CD4-positive, CD25-positive, alpha-beta regulatory T cell (primary cell): ENCODE results near the gene UNC80. TPM values are rescaled to one million over a fixed set of nuclear protein-coding genes. Genes with fewer than 3 reads are reported as not detected.
"Not testable (repeated sequence)": the region's sequence is repeated elsewhere in the genome, so short reads cannot be mapped to it uniquely, and the experiment has no call there.

Experiments used
- ATAC-seq, 2 donors: fragments of 150-1000 bp; cut with Tn5 transposase; one replicate each; pipeline ENCODE4 v1.10.0; 2021; ENCODE audit warnings: low read depth in 2 of 2, moderate number of reproducible peaks in 2 of 2, moderate library complexity in 1 of 2
- DNase-seq, 3 donors: peaks; one replicate each; pipeline versions ENCODE4 v3.0.0 to v3.0.0-alpha.2; 2012 to 2022; ENCODE audit warnings: mixed read lengths in 1 of 3
- H3K27ac ChIP-seq: one replicate; pipeline ENCODE4 v1.7.0; 2013; ENCODE audit warnings: mild to moderate bottlenecking, low read length; ENCODE audit not compliant: insufficient read depth, poor library complexity, severe bottlenecking
- H3K27me3 ChIP-seq: one replicate; pipeline ENCODE4 v1.7.0; 2013; ENCODE audit warnings: low read length; ENCODE audit not compliant: control insufficient read depth, insufficient read depth
- H3K36me3 ChIP-seq: one replicate; pipeline ENCODE4 v1.7.0; 2013; ENCODE audit warnings: mild to moderate bottlenecking, low read length, moderate library complexity; ENCODE audit not compliant: control insufficient read depth, insufficient read depth
- H3K4me1 ChIP-seq: 2 replicates; pipeline ENCODE4 v1.7.0; 2013; ENCODE audit warnings: mild to moderate bottlenecking, low read length; ENCODE audit not compliant: insufficient read depth, control insufficient read depth, poor library complexity, severe bottlenecking
- H3K4me3 ChIP-seq: one replicate; pipeline ENCODE4 v1.7.0; 2013; ENCODE audit warnings: low read depth, mild to moderate bottlenecking, low read length, moderate library complexity
- H3K9me3 ChIP-seq, 2 experiments: 1 replicate in 1 of 2; 2 replicates in 1 of 2; pipeline ENCODE4 v1.7.0; 2013; ENCODE audit warnings: low read length in 2 of 2, mild to moderate bottlenecking in 1 of 2, moderate library complexity in 1 of 2; ENCODE audit not compliant: control insufficient read depth in 2 of 2
- H3K27ac Mint-ChIP-seq, 3 donors: one replicate each; pipeline ENCODE4 v1.8.0; 2020 to 2022; ENCODE audit warnings: mild to moderate bottlenecking in 3 of 3, mixed read lengths in 3 of 3, moderate library complexity in 2 of 3
- H3K27me3 Mint-ChIP-seq: one replicate; pipeline ENCODE4 v1.8.0; 2022; ENCODE audit warnings: mild to moderate bottlenecking, mixed read lengths
- H3K36me3 Mint-ChIP-seq: one replicate; pipeline ENCODE4 v1.8.0; 2020; ENCODE audit warnings: mixed read lengths
- H3K4me1 Mint-ChIP-seq, 4 donors: one replicate each; pipeline ENCODE4 v1.8.0; 2020 to 2022; ENCODE audit warnings: mixed read lengths in 4 of 4, mild to moderate bottlenecking in 1 of 4
- H3K4me3 Mint-ChIP-seq, 4 donors: one replicate each; pipeline ENCODE4 v1.8.0; 2020 to 2022; ENCODE audit warnings: mild to moderate bottlenecking in 4 of 4, mixed read lengths in 4 of 4, moderate library complexity in 3 of 4
- H3K9me3 Mint-ChIP-seq, 7 donors: one replicate each; pipeline ENCODE4 v1.8.0; 2020 to 2022; ENCODE audit warnings: mixed read lengths in 7 of 7, mild to moderate bottlenecking in 3 of 7, moderate library complexity in 2 of 7
- polyA plus RNA-seq, 4 donors: library from polyadenylated mRNA; unstranded; fragments of 300-500 nt; fragmentation: Illumina TruSeq; gene quantifications; one replicate each; pipeline ENCODE4 v1.2.3, GENCODE V29; 2021
- total RNA-seq: library from RNA; stranded (reverse); gene quantifications from one replicate; pipeline ENCODE4 v1.2.3, GENCODE V29; 2022

The UNC80 gene
- total and polyA plus RNA-seq, 5 donors from 2014 or later, result not detected

- peaks cover 5% of the 10 kb centered on the region for H3K27me3 Mint-ChIP-seq
- Histone ChIP-seq H3K4me3 (no peak overlapping the region), H3K27me3 (no peaks in the 10 kb centered on the region), H3K9me3 (no peaks in the 10 kb centered on the region), H3K36me3 (no peaks in the 10 kb centered on the region), H3K27ac (no peak overlapping the region), H3K4me1 (no peaks in the 10 kb centered on the region)
- H3K4me1 Mint-ChIP-seq, result peaks cover 3 to 18% (median 7%) of the 10 kb centered on the region in 4 donors
- no peak overlapping the region for H3K4me3 Mint-ChIP-seq
- ATAC-seq (no peak), DNase-seq (no peak)
- peaks cover 0 to 2% (median 0%) of the 10 kb centered on the region in 7 donors for H3K9me3 Mint-ChIP-seq
- H3K27ac Mint-ChIP-seq, result no peak overlapping the region
- no peaks in the 10 kb centered on the region for H3K36me3 Mint-ChIP-seq
These were observed 17.3 kb downstream of the UNC80 start for GRCh38 chr2:209788925-209789324.

- peaks cover 0 to 5% (median 0%) of the 10 kb centered on the region in 7 donors for H3K9me3 Mint-ChIP-seq
- H3K9me3 ChIP-seq, result no peaks in the 10 kb centered on the region
- peak overlapping the region; percentile 27 to 89 (median 72) for H3K4me3 Mint-ChIP-seq
- H3K4me1 ChIP-seq, result no peaks in the 10 kb centered on the region
- H3K27ac ChIP-seq, result no peak overlapping the region
- H3K36me3 ChIP-seq, result no peaks in the 10 kb centered on the region
- H3K27me3 ChIP-seq, result no peaks in the 10 kb centered on the region
- H3K4me1 Mint-ChIP-seq, result peaks cover 3 to 18% (median 7%) of the 10 kb centered on the region in 4 donors
- peaks cover 5% of the 10 kb centered on the region for H3K27me3 Mint-ChIP-seq
- no peaks in the 10 kb centered on the region for H3K36me3 Mint-ChIP-seq
- peak overlapping the region in 2 of 3 donors; percentile 3 to 4 for H3K27ac Mint-ChIP-seq
- peak overlapping the region; percentile 76 for H3K4me3 ChIP-seq
- DNase-seq, result peak in 1 of 3 donors; percentile 25
- ATAC-seq, result no peak
These were observed 18.6 kb downstream of the UNC80 start for GRCh38 chr2:209790066-209790728.

- Histone ChIP-seq H3K4me3 (no peak overlapping the region), H3K27me3 (no peaks in the 10 kb centered on the region), H3K27ac (no peak overlapping the region), H3K9me3 (no peaks in the 10 kb centered on the region), H3K36me3 (no peaks in the 10 kb centered on the region), H3K4me1 (no peaks in the 10 kb centered on the region)
- Mint-ChIP-seq H3K4me1 (peaks cover 3 to 18% (median 7%) of the 10 kb centered on the region in 4 donors), H3K36me3 (no peaks in the 10 kb centered on the region), H3K4me3 (no peak overlapping the region), H3K27ac (no peak overlapping the region), H3K27me3 (peaks cover 5% of the 10 kb centered on the region), H3K9me3 (peaks cover 0 to 5% (median 0%) of the 10 kb centered on the region in 7 donors)
- ATAC-seq, result no peak
- no peak for DNase-seq
These were observed 19.5 kb downstream of the UNC80 start for GRCh38 chr2:209791151-209791550.

- not testable (repeated sequence) for H3K4me1 Mint-ChIP-seq, H3K4me3 Mint-ChIP-seq, H3K36me3 Mint-ChIP-seq
These were observed 23.8 kb downstream of the UNC80 start for GRCh38 chr2:209795425-209795824.

GRCh38 chr2:209805351-209805750, 33.7 kb downstream of the UNC80 start:
- H3K27me3 ChIP-seq, result no peaks in the 10 kb centered on the region
- H3K36me3 ChIP-seq, result no peaks in the 10 kb centered on the region
- no peaks in the 10 kb centered on the region for H3K27me3 Mint-ChIP-seq
- H3K4me3 ChIP-seq, result no peak overlapping the region
- no peaks in the 10 kb centered on the region for H3K4me1 ChIP-seq
- no peaks in the 10 kb centered on the region for H3K9me3 ChIP-seq
- H3K4me1 Mint-ChIP-seq, result no peaks in the 10 kb centered on the region
- no peak overlapping the region for H3K4me3 Mint-ChIP-seq
- H3K9me3 Mint-ChIP-seq, result peaks cover 0 to 9% (median 1%) of the 10 kb centered on the region in 7 donors
- H3K36me3 Mint-ChIP-seq, result no peaks in the 10 kb centered on the region
- no peak for DNase-seq
- no peak overlapping the region for H3K27ac ChIP-seq
- H3K27ac Mint-ChIP-seq, result no peak overlapping the region
- no peak for ATAC-seq

More at GRCh38 chr2:209795425-209795824, 23.8 kb downstream of the UNC80 start:
- not testable (repeated sequence) for H3K4me1 ChIP-seq, ATAC-seq, H3K27ac Mint-ChIP-seq, H3K27ac ChIP-seq, H3K27me3 Mint-ChIP-seq, H3K9me3 Mint-ChIP-seq, H3K4me3 ChIP-seq, H3K36me3 ChIP-seq, H3K9me3 ChIP-seq, H3K27me3 ChIP-seq, DNase-seq

- no peaks in the 10 kb centered on the region for H3K9me3 ChIP-seq
- H3K4me3 ChIP-seq, result no peak overlapping the region
- H3K36me3 Mint-ChIP-seq, result no peaks in the 10 kb centered on the region
- no peaks in the 10 kb centered on the region for H3K27me3 ChIP-seq
- DNase-seq (no peak), ATAC-seq (no peak)
- H3K4me1 Mint-ChIP-seq, result no peaks in the 10 kb centered on the region
- peaks cover 0 to 6% (median 0%) of the 10 kb centered on the region in 7 donors for H3K9me3 Mint-ChIP-seq
- no peaks in the 10 kb centered on the region for H3K27me3 Mint-ChIP-seq
- H3K27ac Mint-ChIP-seq, result no peak overlapping the region
- no peak overlapping the region for H3K4me3 Mint-ChIP-seq
- H3K4me1 ChIP-seq, result no peaks in the 10 kb centered on the region
- no peaks in the 10 kb centered on the region for H3K36me3 ChIP-seq
- no peak overlapping the region for H3K27ac ChIP-seq
These were observed 34.7 kb downstream of the UNC80 start for GRCh38 chr2:209806318-209806717.

- H3K27me3 ChIP-seq, result no peaks in the 10 kb centered on the region
- H3K36me3 ChIP-seq, result no peaks in the 10 kb centered on the region
- H3K27ac ChIP-seq, result no peak overlapping the region
- Mint-ChIP-seq H3K27ac (no peak overlapping the region), H3K9me3 (peaks cover 0 to 6% (median 1%) of the 10 kb centered on the region in 7 donors), H3K4me1 (no peaks in the 10 kb centered on the region), H3K27me3 (no peaks in the 10 kb centered on the region), H3K4me3 (no peak overlapping the region), H3K36me3 (no peaks in the 10 kb centered on the region)
- no peaks in the 10 kb centered on the region for H3K9me3 ChIP-seq
- no peak for ATAC-seq
- no peak for DNase-seq
- H3K4me1 ChIP-seq, result no peaks in the 10 kb centered on the region
- H3K4me3 ChIP-seq, result no peak overlapping the region
These were observed 36.9 kb downstream of the UNC80 start for GRCh38 chr2:209808521-209808920.

GRCh38 chr2:209809256-209809655, 37.6 kb downstream of the UNC80 start:
- Histone ChIP-seq H3K4me3 (no peak overlapping the region), H3K4me1 (no peaks in the 10 kb centered on the region), H3K9me3 (no peaks in the 10 kb centered on the region), H3K36me3 (no peaks in the 10 kb centered on the region), H3K27ac (no peak overlapping the region), H3K27me3 (no peaks in the 10 kb centered on the region)
- H3K4me3 Mint-ChIP-seq, result no peak overlapping the region
- no peaks in the 10 kb centered on the region for H3K4me1 Mint-ChIP-seq
- no peaks in the 10 kb centered on the region for H3K27me3 Mint-ChIP-seq
- ATAC-seq (no peak), DNase-seq (no peak)
- no peak overlapping the region for H3K27ac Mint-ChIP-seq
- H3K9me3 Mint-ChIP-seq, result peaks cover 0 to 6% (median 1%) of the 10 kb centered on the region in 7 donors
- H3K36me3 Mint-ChIP-seq, result no peaks in the 10 kb centered on the region
